Suprapubic skin (tissue), 4 donors: Measurements from ENCODE around the gene RCN1.

Experiments
- EP300 ChIP-seq: sonication (generic); formaldehyde crosslinking; IDR thresholded peaks from one replicate; pipeline ENCODE4 v1.6.1; 2017; ENCODE audit warnings: antibody characterized with exemption
- POLR2A ChIP-seq, 2 donors: fragments of 450-650 bp; IDR thresholded peaks; one replicate each; pipeline ENCODE4 v1.6.1; 2017; ENCODE audit warnings: antibody characterized with exemption in 2 of 2, mild to moderate bottlenecking in 2 of 2, moderate library complexity in 2 of 2
- POLR2AphosphoS5 ChIP-seq, 3 donors: sonication (generic); formaldehyde crosslinking; IDR thresholded peaks; one replicate each; pipeline ENCODE4 v1.6.1; 2017; ENCODE audit warnings: antibody characterized with exemption in 3 of 3
- TF ChIP-seq, protein P1 (sequence below), 2 donors: fragments of 200-600 bp in 1 of 2; fragments of 450-650 bp in 1 of 2; sonication (generic) in 1 of 2; IDR thresholded peaks; one replicate each; pipeline ENCODE4 v1.5.1; 2016 to 2019; ENCODE audit warnings: antibody characterized with exemption in 2 of 2, mild to moderate bottlenecking in 1 of 2, moderate library complexity in 1 of 2

GRCh38 chr11:32070692-32071091 lies 20.2 kb upstream of the RCN1 start:
- TF ChIP-seq, protein P1, sequence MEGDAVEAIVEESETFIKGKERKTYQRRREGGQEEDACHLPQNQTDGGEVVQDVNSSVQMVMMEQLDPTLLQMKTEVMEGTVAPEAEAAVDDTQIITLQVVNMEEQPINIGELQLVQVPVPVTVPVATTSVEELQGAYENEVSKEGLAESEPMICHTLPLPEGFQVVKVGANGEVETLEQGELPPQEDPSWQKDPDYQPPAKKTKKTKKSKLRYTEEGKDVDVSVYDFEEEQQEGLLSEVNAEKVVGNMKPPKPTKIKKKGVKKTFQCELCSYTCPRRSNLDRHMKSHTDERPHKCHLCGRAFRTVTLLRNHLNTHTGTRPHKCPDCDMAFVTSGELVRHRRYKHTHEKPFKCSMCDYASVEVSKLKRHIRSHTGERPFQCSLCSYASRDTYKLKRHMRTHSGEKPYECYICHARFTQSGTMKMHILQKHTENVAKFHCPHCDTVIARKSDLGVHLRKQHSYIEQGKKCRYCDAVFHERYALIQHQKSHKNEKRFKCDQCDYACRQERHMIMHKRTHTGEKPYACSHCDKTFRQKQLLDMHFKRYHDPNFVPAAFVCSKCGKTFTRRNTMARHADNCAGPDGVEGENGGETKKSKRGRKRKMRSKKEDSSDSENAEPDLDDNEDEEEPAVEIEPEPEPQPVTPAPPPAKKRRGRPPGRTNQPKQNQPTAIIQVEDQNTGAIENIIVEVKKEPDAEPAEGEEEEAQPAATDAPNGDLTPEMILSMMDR (IDR thresholded peaks at IDR 0.05): no peak
- TF ChIP-seq POLR2A (IDR thresholded peaks at IDR 0.05) (no peak), POLR2AphosphoS5 (IDR thresholded peaks at IDR 0.05) (no peak), EP300 (no peak)
